ENCODE results near the gene VSIG8.

Gene VSIG8

DNA sequence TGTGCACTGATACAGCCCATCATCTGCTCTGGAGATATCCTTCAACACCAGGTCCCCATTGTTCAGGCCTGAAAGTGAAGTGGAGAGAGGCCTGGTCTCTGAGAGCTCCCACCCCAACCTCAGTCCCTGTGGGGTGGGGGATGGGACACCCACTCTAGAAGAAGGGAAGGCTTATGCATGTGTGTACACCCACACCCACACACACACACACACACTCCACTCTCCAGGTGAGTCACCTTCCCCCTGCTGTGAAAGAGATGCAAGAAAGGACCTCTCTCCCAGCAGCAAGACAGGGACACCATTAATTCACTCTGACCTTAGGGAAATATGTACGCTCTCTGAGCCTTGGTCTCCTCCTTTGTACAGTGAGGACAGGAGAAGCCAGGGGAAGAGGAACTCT is 5.9 kb downstream of the VSIG8 start:
- no peak for DNase-seq (ENCODE audit: low spot score)

GRCh38 chr1:159855709-159856108 is 6.7 kb downstream of the VSIG8 start:
- no peak for DNase-seq (ENCODE audit: low spot score)

GRCh38 chr1:159854693-159855192 is 7.7 kb downstream of the VSIG8 start:
- DNase-seq (ENCODE audit: low spot score): peak; percentile 46

GRCh38 chr1:159854116-159854692 is 8.3 kb downstream of the VSIG8 start:
- DNase-seq (ENCODE audit: low spot score): peak; percentile 52

DNA sequence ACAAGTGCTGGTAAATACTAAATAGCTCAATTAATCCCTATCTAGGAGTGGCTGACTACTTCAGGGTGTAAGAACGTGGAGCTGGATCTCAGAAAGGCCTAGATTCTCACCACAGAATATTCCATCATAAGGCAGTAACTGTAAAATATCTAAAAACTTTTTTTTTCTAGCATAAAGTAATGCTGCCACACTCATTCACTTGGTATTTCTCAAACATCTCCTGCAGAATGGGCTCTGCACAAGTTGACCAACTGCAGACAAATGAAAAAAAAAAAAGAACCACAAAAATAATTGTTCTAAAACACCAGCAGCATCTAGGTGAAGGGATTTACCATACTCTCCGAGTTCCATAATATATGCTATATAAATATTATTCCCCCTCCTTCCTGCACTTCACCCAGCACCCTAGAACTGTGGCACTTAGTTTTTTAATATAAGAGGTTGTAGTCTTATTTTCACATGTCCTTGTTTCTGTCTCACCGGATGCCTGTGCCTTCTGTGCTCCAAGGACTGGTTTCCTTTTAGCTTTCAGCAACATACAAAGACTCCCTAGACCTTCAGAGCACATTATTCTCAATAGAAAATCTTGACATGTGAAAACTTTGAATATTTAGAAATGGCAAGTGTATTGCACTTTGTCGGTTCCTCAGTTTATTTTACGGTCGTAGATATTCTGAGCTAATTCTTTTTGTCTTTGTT is 8.9 kb downstream of the VSIG8 start:
- no peak for DNase-seq (ENCODE audit: low spot score)

DNA sequence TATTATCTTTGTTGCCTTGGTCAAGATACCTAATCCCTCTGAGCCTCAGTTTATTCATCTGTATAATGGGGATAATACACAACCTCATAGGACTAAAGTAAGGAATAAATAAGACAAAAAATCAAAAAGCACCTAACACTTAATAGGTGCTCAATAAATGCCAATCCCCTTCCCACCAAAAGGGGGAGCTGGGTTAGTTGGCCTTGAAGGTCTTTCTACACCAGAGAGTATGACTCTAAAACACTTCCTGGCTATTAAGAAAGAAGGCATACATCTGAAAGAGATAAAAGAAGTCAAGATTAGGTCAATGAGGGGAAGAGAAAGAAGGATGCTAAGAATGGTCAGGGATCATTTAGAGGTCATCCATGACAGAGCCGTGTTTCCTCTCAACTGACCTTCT is 11.1 kb downstream of the VSIG8 start:
- DNase-seq (ENCODE audit: low spot score): no peak

DNA sequence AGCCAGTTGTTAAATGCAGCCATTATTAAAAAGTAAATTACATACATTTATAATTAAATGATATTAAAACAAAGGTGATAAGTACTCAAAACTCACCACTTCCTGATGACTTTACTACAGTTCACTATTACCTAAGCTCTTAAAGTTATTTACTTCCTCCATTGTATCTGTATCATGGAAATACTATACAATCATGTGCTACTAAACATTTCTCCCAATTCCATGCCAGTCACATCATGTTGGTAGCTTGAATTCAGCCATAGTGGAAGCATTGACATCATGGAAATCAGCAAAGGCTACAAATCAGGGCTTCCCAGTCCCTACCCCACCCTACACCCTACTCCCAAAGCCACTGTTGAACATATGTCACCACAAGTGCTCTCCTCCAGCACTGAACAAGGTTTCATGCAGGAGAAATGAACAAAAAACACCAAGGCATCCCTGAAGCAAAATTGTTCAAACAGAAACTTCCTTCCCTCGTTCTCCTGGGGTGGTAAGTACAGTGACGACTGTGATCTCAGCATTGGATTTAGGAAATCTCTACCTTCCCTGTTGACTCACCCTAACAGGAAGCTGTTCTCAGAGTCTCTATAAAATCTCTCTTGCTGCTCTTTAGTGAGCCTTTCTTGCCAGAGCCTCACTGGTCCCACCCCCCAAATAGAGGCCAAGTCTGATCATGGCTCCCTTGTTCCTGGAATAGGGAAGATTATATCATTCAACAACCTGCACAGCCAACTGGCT is 12.7 kb downstream of the VSIG8 start:
- no peak for DNase-seq (ENCODE audit: low spot score)

DNA sequence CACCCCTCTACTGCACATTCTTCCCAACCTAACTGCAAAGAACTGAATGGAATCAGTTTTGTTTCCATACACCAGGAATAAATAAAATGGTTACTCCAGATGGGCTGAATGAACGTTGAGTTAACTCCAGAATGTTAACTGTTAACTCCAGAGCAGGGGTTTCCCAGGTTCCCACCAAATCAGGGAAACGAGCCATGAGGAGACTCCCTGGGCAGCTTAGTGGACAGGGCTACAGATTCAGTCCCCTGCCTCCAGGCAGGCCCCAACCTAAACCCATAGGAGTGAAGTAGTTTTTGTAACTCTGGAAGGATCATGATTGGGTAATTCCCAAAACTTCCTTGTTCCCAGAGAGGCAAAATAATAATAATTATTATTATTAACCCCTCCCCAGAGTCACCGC is 14.1 kb downstream of the VSIG8 start:
- no peak for DNase-seq (ENCODE audit: low spot score)

DNA sequence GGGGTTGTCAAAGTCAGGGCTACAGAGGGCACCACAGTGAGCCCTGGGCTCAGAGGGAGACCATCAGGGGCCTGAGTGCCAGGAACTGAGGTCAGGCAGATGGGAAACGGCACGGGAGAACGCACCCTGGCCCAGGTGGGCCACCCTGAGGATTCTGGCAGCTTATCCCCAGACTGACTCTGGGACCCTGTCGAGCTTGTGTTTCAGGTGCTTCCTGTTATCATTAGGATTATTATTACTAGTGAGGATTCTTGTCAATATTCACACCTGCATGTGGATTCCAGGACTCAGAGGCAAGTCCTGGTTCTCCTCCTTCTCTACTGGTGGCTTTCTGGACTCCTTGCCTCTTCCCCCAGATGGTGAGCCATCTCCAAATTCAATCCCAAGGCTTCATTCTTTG is 15.2 kb downstream of the VSIG8 start:
- no peak for DNase-seq (ENCODE audit: low spot score)

- no peak for DNase-seq (ENCODE audit: low spot score)
These were observed 16.5 kb downstream of the VSIG8 start for GRCh38 chr1:159845751-159846629.

- DNase-seq (ENCODE audit: low spot score): no peak
These were observed 19.0 kb downstream of the VSIG8 start for GRCh38 chr1:159843459-159843858.

- DNase-seq (ENCODE audit: low spot score): no peak
These were observed 20.7 kb downstream of the VSIG8 start for GRCh38 chr1:159841749-159842148.

- DNase-seq (ENCODE audit: low spot score): no peak
These were observed 23.2 kb downstream of the VSIG8 start for GRCh38 chr1:159839116-159839849.

- DNase-seq (ENCODE audit: low spot score): no peak
These were observed 23.7 kb downstream of the VSIG8 start for GRCh38 chr1:159838715-159839114.

DNA sequence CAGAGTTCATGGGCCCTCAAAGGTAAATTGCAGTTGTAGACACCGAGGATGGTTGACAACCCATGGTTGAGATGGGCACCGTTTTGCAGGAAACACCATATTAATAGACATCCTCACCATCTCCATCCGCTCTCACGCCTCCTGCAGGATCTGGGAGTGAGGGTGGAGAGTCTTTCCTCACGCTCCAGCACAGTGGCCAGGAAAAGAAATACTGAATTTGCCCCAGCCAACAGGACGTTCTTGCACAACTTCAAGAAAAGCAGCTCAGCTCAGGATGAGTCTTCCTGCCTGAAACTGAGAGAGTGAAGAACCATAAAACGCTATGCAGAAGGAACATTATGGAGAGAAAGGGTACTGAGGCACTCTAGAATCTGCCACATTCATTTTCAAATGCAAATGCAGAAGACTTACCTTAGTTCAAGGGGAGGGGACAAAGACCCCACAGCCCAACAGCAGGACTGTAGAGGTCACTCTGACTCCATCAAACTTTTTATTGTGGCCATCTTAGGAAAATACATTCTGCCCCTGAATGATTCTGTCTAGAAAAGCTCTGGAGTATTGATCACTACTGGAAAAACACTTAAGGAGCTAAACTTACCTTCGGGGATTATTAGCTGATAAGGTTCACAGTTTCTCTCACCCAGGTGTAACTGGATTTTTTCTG is 26.5 kb downstream of the VSIG8 start:
- no peak for DNase-seq (ENCODE audit: low spot score)

- no peak for DNase-seq (ENCODE audit: low spot score)
These were observed 27.1 kb downstream of the VSIG8 start for GRCh38 chr1:159835356-159835755.

- no peak for DNase-seq (ENCODE audit: low spot score)
These were observed 30.1 kb downstream of the VSIG8 start for GRCh38 chr1:159832309-159832708.

- DNase-seq (ENCODE audit: low spot score): peak; percentile 16
These were observed 30.9 kb downstream of the VSIG8 start for GRCh38 chr1:159831412-159832141.

- no peak for DNase-seq (ENCODE audit: low spot score)
These were observed 31.7 kb downstream of the VSIG8 start for GRCh38 chr1:159830722-159831121.

DNA sequence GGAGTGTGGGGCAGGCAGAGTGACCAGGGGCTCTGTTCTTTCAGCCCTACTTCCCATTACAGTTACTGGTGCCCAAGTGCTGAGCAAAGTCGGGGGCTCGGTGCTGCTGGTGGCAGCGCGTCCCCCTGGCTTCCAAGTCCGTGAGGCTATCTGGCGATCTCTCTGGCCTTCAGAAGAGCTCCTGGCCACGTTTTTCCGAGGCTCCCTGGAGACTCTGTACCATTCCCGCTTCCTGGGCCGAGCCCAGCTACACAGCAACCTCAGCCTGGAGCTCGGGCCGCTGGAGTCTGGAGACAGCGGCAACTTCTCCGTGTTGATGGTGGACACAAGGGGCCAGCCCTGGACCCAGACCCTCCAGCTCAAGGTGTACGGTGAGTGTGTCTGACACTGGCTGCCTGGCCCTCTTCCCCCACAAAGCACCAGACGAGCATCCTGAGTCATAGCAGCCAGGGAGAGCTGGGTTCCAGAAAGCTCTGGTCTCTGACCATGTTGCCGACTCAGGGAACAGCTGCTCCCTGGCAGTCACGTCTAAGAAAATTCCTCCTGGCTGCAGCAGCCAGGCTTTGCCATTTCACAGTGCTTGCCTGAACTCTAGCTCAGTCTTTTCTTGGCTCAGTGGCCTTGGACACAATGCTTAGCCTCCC is 32.5 kb downstream of the VSIG8 start:
- DNase-seq (ENCODE audit: low spot score): no peak
